ENCODE results near the gene HOXC12.

HOXC12 gene

GRCh38 chr12:53971686-53972085 lies 17.0 kb downstream of the HOXC12 start:
- no peak for DNase-seq (ENCODE audit: low read depth in 4 of 4, low spot score in 1 of 4)

DNA sequence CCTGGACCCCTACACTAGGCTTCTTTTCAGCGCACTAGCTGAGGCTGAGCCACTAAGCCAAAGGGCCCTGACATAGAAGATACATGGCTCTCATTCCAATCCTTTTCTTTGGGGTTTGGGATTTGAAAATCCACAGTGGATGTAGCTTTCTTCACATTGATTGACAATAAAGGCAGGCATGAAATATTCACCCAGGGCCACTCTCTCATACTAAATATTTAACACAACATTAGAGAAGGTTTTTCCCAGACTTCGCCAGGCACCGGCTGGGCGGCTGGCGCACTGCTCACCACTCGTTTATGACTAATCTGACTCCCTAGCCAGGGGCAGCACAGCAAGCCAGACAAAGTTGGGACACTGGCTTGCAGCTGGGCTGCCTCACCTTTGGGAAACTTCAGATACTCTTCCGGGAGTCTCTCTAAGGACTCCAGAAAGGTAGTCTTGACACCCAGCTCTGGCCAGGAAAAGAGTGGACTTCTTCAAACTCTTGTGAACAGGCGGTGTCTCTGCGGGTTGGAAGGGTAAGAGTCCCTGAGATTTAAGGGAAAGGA lies 17.5 kb downstream of the HOXC12 start:
- no peak for DNase-seq (ENCODE audit: low read depth in 4 of 4, low spot score in 1 of 4)

- DNase-seq (ENCODE audit: low read depth in 4 of 4, low spot score in 1 of 4), result no peak
These were observed 18.1 kb downstream of the HOXC12 start, which contains the start of gene HOXC11 for GRCh38 chr12:53972722-53973235. TSS of gene HOXC11 (plus strand) at chr12:53973126. CDS start at chr12:53973242, 116 bp downstream.

GRCh38 chr12:53973236-53974042 lies 18.7 kb downstream of the HOXC12 start:
- DNase-seq (ENCODE audit: low read depth in 4 of 4, low spot score in 1 of 4), result no peak

DNA sequence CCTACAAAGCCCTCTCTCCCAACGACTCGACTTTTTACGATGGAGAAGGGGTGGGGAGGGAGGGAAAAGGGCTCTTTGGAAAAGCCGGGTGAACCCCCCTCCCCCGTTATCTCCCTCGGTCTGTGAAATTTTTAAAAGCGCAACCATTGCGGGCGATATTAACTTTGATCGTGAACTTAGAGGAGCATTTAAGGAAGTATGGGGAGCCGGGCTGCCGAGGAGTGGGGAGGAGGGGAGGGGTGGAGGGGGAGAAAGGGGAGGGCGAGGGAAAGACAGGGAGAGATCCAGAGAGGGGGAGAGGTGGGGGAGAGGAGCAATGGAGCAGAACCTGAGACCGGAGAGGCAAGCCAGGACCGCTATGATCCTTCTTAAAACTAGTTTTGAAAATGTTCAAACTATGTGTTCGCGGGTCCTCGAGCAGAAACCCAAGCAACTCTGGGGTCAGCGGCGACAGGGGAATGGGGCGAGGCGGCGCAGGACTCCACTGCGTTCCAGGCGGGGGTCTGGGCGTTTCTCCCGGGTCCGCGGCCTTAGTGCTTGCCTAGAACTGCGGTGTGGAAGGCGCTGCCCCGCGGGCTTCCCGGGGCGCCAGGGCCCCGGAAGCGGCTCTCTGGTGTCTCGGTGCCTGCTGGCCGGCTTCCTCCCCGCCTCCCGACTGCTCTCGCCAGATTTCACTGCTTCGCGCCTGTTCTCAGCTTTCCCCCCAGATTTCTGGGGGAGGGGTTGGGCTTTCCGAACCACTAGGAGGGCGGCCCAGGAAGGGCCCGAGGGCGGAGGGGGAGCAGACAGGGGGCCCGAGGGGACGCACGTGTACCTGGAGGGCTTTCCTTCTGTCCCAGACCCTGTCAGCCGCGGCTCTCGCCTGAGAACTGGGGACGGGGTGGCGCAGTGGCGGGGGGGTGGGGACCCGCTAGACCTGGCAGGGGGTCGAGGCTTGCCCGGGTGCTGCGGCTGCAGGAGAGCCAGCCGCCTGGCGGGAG lies 19.7 kb downstream of the HOXC12 start, which contains the start of gene HOTAIR:
TSS of gene HOTAIR (minus strand) at position 871 of the 980 bp plus-strand sequence.
- DNase-seq (ENCODE audit: low read depth in 4 of 4, low spot score in 1 of 4), result no peak

GRCh38 chr12:53975064-53975471 lies 20.4 kb downstream of the HOXC12 start:
- DNase-seq (ENCODE audit: low read depth in 4 of 4, low spot score in 1 of 4), result no peak

- no peak for DNase-seq (ENCODE audit: low read depth in 4 of 4, low spot score in 1 of 4)
These were observed 20.9 kb downstream of the HOXC12 start for GRCh38 chr12:53975479-53976152.

DNA sequence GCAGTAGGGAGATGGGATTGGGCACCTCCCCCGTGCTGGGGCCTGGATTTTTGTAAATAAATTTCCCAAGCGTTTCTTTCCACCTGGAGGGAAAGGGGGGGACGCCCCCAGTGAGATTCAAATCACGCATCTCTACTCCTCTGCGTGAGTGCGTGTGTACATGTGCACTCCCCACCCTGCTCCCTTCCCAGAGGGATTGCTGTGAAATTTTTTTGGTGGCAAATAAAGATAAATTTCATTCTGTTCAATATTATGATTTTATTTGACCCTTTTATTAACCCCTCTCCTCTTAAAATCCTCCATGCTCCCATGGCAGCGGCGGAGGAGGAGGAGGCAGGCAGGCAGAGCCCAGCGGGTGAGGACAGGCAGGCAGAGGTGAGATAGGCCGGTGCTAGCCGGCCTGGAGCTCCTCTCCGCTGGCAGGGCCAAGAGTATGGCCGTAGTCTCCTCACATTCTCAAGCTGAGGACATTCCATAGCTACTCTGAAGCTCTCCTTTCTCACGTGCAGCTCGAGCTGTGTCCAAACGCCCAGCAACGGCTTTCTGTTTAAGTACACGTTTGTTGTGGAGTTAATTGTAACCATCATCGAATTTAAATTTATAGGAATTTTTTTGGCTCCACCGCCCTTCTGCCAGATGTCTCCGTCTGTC lies 21.6 kb downstream of the HOXC12 start:
- no peak for DNase-seq (ENCODE audit: low read depth in 4 of 4, low spot score in 1 of 4)

GRCh38 chr12:53976823-53977595 lies 22.3 kb downstream of the HOXC12 start:
- DNase-seq (ENCODE audit: low read depth in 4 of 4, low spot score in 1 of 4), result no peak

DNA sequence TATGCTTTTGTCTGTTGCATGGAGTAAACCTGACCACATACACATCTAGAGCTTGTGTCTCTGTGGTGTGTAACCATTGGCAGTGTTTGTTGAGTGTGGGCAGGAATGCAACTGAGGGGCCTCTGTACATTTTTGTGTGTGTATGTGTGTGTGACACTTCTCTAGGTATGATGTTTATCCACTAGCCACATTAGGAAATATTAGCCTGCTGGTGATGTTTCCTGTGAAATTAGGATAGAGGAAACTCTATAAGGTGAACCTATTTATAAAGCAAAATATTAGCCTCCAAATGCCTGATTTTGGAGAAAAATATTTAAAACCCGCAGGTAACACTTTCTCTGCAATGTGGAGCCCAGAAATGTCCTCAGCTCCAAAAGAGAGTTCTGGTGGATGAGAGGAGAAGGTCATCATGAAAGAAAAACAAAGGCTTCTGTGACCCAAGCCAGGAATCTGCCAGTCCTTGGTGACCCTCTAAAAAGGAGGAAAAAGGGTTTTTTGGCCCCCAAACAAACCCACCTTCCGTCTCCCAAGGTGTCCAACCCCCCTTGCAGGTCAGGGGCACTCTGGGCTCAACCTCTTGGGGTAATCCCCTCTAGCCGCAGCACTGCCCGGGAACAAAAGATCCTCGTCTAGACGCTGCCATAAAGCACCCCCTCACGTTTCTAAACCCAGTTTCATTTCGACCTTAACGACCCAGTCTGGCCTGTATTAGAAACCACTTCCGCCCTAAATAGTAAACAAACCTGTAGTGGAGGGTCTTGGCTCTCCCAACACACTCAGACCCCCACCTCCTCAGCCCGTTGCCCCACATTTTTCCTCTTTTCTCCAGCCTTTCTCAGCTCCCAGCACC lies 23.1 kb downstream of the HOXC12 start:
- DNase-seq (ENCODE audit: low read depth in 4 of 4, low spot score in 1 of 4), result no peak

DNA sequence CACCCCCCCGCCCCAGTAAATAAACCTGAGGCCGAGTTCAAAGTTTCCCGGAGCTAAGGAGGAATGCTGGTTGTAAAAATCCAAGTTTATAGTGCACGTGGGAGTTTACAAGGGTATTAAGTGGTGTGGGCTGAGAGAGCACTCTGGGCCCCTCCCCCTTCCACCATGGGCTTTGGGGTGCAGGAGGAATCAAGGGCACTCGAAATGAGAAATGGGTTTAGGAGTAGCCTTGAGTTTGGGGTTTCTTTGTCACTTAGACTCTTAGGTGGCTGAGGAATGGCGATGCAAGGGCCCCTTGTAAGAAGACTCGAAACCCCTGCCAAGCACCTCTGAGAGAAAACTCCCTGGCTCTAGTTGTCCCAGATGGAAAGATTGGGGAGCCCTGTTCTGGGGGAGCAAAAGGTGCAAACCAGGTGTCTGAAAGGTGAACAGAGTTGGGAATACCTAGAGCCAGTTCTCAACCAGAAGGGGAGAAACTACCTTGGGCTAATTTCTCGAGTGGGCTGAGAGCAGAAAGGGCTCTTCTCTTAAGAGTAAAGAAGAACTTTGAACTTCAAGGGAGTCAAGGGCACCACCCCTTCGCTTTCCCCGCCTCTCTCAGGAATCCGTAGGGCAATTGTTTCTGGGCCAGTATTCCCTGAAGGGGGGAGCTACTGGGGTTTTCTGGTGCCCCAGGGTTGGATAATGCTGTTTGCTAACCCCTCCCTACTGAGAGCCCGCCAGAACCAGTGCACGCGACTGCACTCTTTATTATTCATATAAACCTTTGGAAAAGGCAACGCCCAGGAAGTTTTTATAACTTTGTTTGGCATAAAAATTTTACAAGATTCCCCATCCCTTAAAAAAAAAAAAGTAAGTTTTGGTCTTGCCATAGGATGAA lies 24.0 kb downstream of the HOXC12 start:
- no peak for DNase-seq (ENCODE audit: low read depth in 4 of 4, low spot score in 1 of 4)

DNA sequence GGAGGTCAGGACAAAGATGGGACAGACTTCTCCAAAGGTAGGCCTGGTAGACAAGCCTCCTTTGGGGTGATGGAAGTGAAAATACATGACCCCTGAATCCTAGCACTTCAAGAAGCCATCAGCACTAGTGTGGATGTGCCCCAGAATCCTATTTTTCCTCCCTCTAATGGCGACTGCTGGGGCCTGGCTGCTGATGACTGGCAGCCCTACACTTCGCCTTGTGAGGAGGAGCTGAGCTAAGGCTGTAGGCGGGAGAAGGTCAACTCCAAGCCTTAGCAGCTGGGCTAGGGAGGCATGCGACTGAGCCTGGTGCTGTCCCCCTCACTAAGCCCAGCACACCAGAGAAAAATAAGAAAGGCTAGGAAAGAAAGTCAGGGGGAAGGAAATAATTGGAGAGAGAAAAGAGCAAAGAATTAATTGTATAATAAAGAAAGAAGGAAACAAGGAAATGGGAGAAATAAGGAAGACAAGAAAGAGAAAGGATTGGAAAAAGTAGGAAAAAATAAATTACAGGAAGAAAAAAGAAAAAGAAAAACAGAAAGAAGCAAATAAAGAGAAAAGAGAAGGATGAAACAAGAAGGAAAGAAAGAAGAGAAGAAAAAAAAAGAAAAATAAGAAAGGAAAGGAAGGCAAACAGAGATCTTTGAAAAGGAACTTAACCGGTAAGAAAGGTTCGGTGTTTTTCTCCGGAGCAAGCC lies 25.6 kb downstream of the HOXC12 start:
- DNase-seq (ENCODE audit: low read depth in 4 of 4, low spot score in 1 of 4), result no peak

DNA sequence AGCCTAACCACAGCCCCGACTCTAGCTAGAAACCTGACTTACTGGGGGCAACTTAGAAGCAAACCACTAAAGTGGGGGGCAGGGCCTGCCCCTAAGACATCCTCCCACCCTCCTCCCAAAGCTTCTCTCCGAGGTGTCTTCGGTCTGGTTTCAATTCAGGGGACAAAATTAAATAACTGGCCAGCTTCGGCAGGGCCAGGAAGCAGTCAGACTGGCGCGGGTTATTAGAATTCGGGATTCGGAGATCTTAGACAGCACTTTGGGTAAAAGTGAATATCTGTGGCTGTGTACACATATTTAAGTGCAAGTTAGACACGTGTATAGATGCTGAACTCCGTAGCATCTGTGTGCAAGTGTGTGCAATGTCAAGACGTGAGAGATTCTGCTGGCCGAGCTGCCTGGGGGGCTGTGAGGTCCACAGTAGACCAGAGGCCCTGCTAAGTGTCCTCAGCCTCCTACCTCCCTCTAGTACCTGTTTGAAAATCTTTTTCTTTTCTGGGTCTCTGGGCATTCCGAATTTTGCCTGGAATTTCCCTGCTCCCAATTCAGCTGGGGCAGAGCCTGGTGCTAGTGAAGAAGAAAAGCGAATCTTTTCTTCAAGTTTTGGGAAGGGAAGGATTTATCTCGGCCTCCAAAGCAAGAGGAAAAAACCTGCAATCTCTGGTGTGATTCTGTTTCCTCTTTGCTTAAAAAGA lies 26.2 kb downstream of the HOXC12 start:
- no peak for DNase-seq (ENCODE audit: low read depth in 4 of 4, low spot score in 1 of 4)

DNA sequence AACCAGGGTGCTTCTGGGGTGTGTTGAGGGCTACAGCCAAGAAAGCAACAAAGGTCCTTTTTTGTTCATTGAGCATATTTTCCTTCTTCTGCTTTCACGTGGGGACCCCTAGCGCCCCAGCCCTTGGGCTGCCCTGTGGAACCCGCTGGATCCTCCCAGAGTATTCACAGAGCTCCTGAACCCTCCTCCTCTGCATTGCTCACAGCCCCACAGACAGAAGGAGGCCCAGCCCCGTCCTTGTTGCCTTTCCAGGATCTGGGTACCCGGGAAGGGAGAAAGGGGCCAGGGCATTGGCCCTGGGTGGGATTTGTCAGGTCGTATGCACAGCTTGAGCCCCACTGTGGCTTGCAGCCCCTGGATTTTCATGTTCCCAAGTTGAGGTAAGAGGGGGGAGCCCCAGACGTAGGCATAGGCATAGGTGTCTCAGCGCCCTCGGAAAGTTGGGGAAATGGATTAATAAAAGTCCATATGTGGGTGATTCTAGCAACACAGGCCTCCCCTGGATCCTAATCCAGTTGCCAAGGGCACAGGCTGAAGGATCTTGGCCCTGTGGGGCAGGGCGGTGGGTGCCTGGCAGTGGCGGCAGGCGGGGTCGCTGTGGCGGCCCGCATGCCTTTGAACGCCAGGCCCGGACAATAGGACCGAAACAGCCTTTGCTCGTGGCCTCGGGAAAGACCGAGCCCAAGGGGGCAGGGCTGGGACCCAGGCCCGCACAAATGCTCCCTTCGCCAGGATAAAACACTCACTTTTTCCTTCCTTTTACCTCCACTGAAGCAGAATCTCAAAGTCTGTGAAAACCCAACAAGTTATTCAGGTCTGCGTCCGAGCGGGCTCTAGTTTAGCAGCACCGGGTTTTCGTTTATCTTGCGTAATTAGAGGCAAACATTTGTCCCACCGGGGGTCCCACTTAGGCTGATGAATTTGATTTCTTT lies 27.2 kb downstream of the HOXC12 start:
- DNase-seq (ENCODE audit: low read depth in 4 of 4, low spot score in 1 of 4), result no peak

Data from stimulated activated CD4-positive, alpha-beta T cell treated with anti-CD3 and anti-CD28 coated beads, Interleukin-1b, Interleukin-23, amount 100 ng/mL, for 24 hours (primary cell).